Activated T-helper 1 cell treated with anti-CD3 and anti-CD28 coated beads, Interleukin-12 subunit alpha, Interleukin-12 subunit beta, Interleukin-2, Interleukin-4 antibody, amounts not matched to agents 30 ng/mL and 10 ng/mL and 1 ng/mL, durations not matched to agents 14 hours and 24 hours and 36 hours (primary cell): ENCODE measurements around the gene PSMD9. TPM values are rescaled to one million over a fixed set of nuclear protein-coding genes. Genes with fewer than 3 reads are reported as not detected.
A peak's percentile ranks its signal among the peaks of the same experiment; 100 is the strongest.
"Not testable (repeated sequence)": the region's sequence is repeated elsewhere in the genome, so short reads cannot be mapped to it uniquely, and the experiment has no call there.

Source experiments
- DNase-seq: peaks from one replicate; pipeline ENCODE4 v3.0.0; 2021; ENCODE audit warnings: low spot score
- H3K27ac Mint-ChIP-seq: one replicate; pipeline ENCODE4 v1.8.0; 2021; ENCODE audit warnings: mild to moderate bottlenecking, mixed read lengths
- H3K27me3 Mint-ChIP-seq: one replicate; pipeline ENCODE4 v1.8.0; 2022; ENCODE audit warnings: mild to moderate bottlenecking, moderate library complexity, mixed read lengths; ENCODE audit not compliant: insufficient read depth
- H3K36me3 Mint-ChIP-seq: one replicate; pipeline ENCODE4 v1.8.0; 2021; ENCODE audit warnings: low read depth, mixed read lengths
- H3K4me1 Mint-ChIP-seq: one replicate; pipeline ENCODE4 v1.8.0; 2021; ENCODE audit warnings: low read depth, mixed read lengths
- H3K4me3 Mint-ChIP-seq: one replicate; pipeline ENCODE4 v1.8.0; 2021; ENCODE audit warnings: mild to moderate bottlenecking, moderate library complexity, mixed read lengths
- H3K9me3 Mint-ChIP-seq: one replicate; pipeline ENCODE4 v1.8.0; 2021; ENCODE audit warnings: mixed read lengths
- intact Hi-C: fragments of 100-400 bp; cut with micrococcal nuclease; formaldehyde crosslinking; loops from one replicate; pipeline ENCODE4 v1.15.1; 2024
- total RNA-seq: library from RNA; stranded (reverse); gene quantifications from 2 replicates; pipeline ENCODE4 v1.2.3, GENCODE V29; 2022

PSMD9 gene
- total RNA-seq, 1 donor from 2014 or later: 67.5 TPM

- Mint-ChIP-seq H3K4me1 (peaks cover 16% of the 10 kb centered on the region), H3K9me3 (no peaks in the 10 kb centered on the region), H3K36me3 (peaks cover 35% of the 10 kb centered on the region), H3K27ac (peak overlapping the region; percentile 20), H3K27me3 (no peaks in the 10 kb centered on the region), H3K4me3 (no peak overlapping the region)
- intact Hi-C loops: loop anchor here (10.0 kb wide), 1 partner anchor 353 kb away; the partner anchor contains the start of gene VPS33A
- DNase-seq: no peak
Observed at GRCh38 chr12:121911824-121912585, 23.4 kb downstream of the PSMD9 start.

- no peaks in the 10 kb centered on the region for H3K9me3 Mint-ChIP-seq
- peaks cover 22% of the 10 kb centered on the region for H3K4me1 Mint-ChIP-seq
- H3K27ac Mint-ChIP-seq: no peak overlapping the region
- intact Hi-C loops: loop anchor here (10.0 kb wide), 1 partner anchor 349 kb away; the partner anchor contains the start of gene VPS33A
- no peak overlapping the region for H3K4me3 Mint-ChIP-seq
- no peaks in the 10 kb centered on the region for H3K27me3 Mint-ChIP-seq
- H3K36me3 Mint-ChIP-seq: peaks cover 29% of the 10 kb centered on the region
- no peak for DNase-seq
Observed at GRCh38 chr12:121915841-121916321, 27.3 kb downstream of the PSMD9 start.

- no peak overlapping the region for H3K4me3 Mint-ChIP-seq
- peaks cover 22% of the 10 kb centered on the region for H3K4me1 Mint-ChIP-seq
- DNase-seq: no peak
- intact Hi-C loops: loop anchor here (10.0 kb wide), 1 partner anchor 348 kb away; the partner anchor contains the start of gene VPS33A
- H3K27me3 Mint-ChIP-seq: no peaks in the 10 kb centered on the region
- no peak overlapping the region for H3K27ac Mint-ChIP-seq
- H3K9me3 Mint-ChIP-seq: no peaks in the 10 kb centered on the region
- H3K36me3 Mint-ChIP-seq: peaks cover 28% of the 10 kb centered on the region
Observed at GRCh38 chr12:121916719-121917118, 28.1 kb downstream of the PSMD9 start.

GRCh38 chr12:121917950-121918678, 29.5 kb downstream of the PSMD9 start, which contains the start of gene CFAP251:
TSS of gene CFAP251 (plus strand) at chr12:121918592. CDS start at chr12:121921306, 2,714 bp downstream.
- Mint-ChIP-seq H3K9me3 (no peaks in the 10 kb centered on the region), H3K27me3 (peaks cover 1% of the 10 kb centered on the region), H3K36me3 (peaks cover 24% of the 10 kb centered on the region), H3K4me3 (peak within 1 kb of the TSS; percentile 80), H3K4me1 (peaks cover 15% of the 10 kb centered on the region), H3K27ac (peak within 1 kb of the TSS; percentile 71)
- DNase-seq: peak; percentile 92
- intact Hi-C loops: loop anchor here (1.0 to 10.0 kb wide), 7 partner anchors 30 to 583 kb away; partner anchors contain the start of genes DIABLO, PSMD9, VPS33A and ZCCHC8

GRCh38 chr12:121918679-121919038, 30.1 kb downstream of the PSMD9 start:
- Mint-ChIP-seq H3K36me3 (peaks cover 24% of the 10 kb centered on the region), H3K4me3 (peak overlapping the region; percentile 80), H3K27me3 (peaks cover 3% of the 10 kb centered on the region), H3K27ac (no peak overlapping the region), H3K4me1 (peaks cover 15% of the 10 kb centered on the region), H3K9me3 (no peaks in the 10 kb centered on the region)
- intact Hi-C loops: loop anchor here (1.0 to 10.0 kb wide), 7 partner anchors 30 to 582 kb away; partner anchors contain the start of genes DIABLO, PSMD9, VPS33A and ZCCHC8
- no peak for DNase-seq

- Mint-ChIP-seq H3K4me3 (no peak overlapping the region), H3K27ac (no peak overlapping the region), H3K4me1 (peaks cover 15% of the 10 kb centered on the region), H3K36me3 (peaks cover 17% of the 10 kb centered on the region), H3K9me3 (no peaks in the 10 kb centered on the region), H3K27me3 (peaks cover 3% of the 10 kb centered on the region)
- no peak for DNase-seq
- intact Hi-C loops: no loop called here
Observed at GRCh38 chr12:121921066-121921465, 32.5 kb downstream of the PSMD9 start.

- H3K27me3 Mint-ChIP-seq: peaks cover 3% of the 10 kb centered on the region
- intact Hi-C loops: no loop called here
- H3K4me1 Mint-ChIP-seq: no peaks in the 10 kb centered on the region
- H3K36me3 Mint-ChIP-seq: peaks cover 2% of the 10 kb centered on the region
- no peak for DNase-seq
- H3K9me3 Mint-ChIP-seq: no peaks in the 10 kb centered on the region
- H3K4me3 Mint-ChIP-seq: no peak overlapping the region
- H3K27ac Mint-ChIP-seq: no peak overlapping the region
Observed at GRCh38 chr12:121925358-121925695, 36.7 kb downstream of the PSMD9 start.

GRCh38 chr12:121926874-121927706, 38.5 kb downstream of the PSMD9 start:
- H3K9me3 Mint-ChIP-seq: no peaks in the 10 kb centered on the region

GRCh38 chr12:121927813-121928212, 39.2 kb downstream of the PSMD9 start:
- Mint-ChIP-seq H3K36me3 (no peaks in the 10 kb centered on the region), H3K4me3 (no peak overlapping the region), H3K4me1 (no peaks in the 10 kb centered on the region), H3K27me3 (peaks cover 3% of the 10 kb centered on the region), H3K27ac (no peak overlapping the region), H3K9me3 (no peaks in the 10 kb centered on the region)
- intact Hi-C loops: no loop called here
- DNase-seq: no peak

More at GRCh38 chr12:121926874-121927706, 38.5 kb downstream of the PSMD9 start:
- intact Hi-C loops: no loop called here
- no peak overlapping the region for H3K27ac Mint-ChIP-seq
- H3K4me3 Mint-ChIP-seq: no peak overlapping the region
- peaks cover 3% of the 10 kb centered on the region for H3K27me3 Mint-ChIP-seq
- H3K36me3 Mint-ChIP-seq: no peaks in the 10 kb centered on the region
- DNase-seq: no peak
- no peaks in the 10 kb centered on the region for H3K4me1 Mint-ChIP-seq

GRCh38 chr12:121929545-121929944, 41.0 kb downstream of the PSMD9 start:
- H3K9me3 Mint-ChIP-seq, intact Hi-C loops, H3K4me3 Mint-ChIP-seq, H3K36me3 Mint-ChIP-seq, H3K27ac Mint-ChIP-seq, DNase-seq, H3K27me3 Mint-ChIP-seq, H3K4me1 Mint-ChIP-seq: not testable (repeated sequence)

- H3K4me1 Mint-ChIP-seq: no peaks in the 10 kb centered on the region
- no peak overlapping the region for H3K27ac Mint-ChIP-seq
- H3K4me3 Mint-ChIP-seq: no peak overlapping the region
- intact Hi-C loops: no loop called here
- H3K36me3 Mint-ChIP-seq: no peaks in the 10 kb centered on the region
- no peaks in the 10 kb centered on the region for H3K27me3 Mint-ChIP-seq
- no peaks in the 10 kb centered on the region for H3K9me3 Mint-ChIP-seq
- no peak for DNase-seq
Observed at GRCh38 chr12:121930862-121931261, 42.3 kb downstream of the PSMD9 start.

GRCh38 chr12:121932176-121932536, 43.6 kb downstream of the PSMD9 start:
- Mint-ChIP-seq H3K9me3 (no peaks in the 10 kb centered on the region), H3K36me3 (no peaks in the 10 kb centered on the region), H3K4me1 (no peaks in the 10 kb centered on the region), H3K4me3 (no peak overlapping the region), H3K27me3 (no peaks in the 10 kb centered on the region), H3K27ac (no peak overlapping the region)
- intact Hi-C loops: no loop called here
- no peak for DNase-seq
